ENCODE data around the gene STK24. TPM values are rescaled to one million over a fixed set of nuclear protein-coding genes. Genes with fewer than 3 reads are reported as not detected.
A peak's percentile ranks its signal among the peaks of the same experiment; 100 is the strongest.
"Not testable (repeated sequence)": the region's sequence is repeated elsewhere in the genome, so short reads cannot be mapped to it uniquely, and the experiment has no call there.

The STK24 gene
- total RNA-seq, 1 donor, result 86.5 TPM

DNA sequence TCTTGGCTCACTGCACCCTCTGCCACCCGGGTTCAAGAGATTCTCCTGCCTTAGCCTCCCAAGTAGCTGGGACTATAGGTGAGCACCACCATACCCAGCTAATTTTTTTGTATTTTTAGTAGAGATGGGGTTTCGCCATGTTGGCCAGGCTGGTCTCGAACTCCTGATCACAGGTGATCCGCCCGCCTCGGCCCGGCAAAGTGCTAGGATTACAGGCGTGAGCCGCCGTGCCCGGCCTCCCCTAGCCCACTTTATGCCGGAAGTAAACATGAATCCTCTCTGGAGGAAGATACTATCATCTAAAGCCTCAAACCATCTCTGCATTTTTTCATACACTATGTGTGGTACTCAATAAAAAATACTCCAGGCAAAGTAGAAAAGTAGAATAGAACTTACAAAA, 12.6 kb upstream of the STK24 start:
- not testable (repeated sequence) for H3K27me3 ChIP-seq (ENCODE audit: insufficient read depth, low read length); H3K4me1 ChIP-seq (ENCODE audit: insufficient read depth, low read length); H3K4me3 ChIP-seq (ENCODE audit: low read length); H3K9me3 ChIP-seq (ENCODE audit: low read depth, low read length)

DNA sequence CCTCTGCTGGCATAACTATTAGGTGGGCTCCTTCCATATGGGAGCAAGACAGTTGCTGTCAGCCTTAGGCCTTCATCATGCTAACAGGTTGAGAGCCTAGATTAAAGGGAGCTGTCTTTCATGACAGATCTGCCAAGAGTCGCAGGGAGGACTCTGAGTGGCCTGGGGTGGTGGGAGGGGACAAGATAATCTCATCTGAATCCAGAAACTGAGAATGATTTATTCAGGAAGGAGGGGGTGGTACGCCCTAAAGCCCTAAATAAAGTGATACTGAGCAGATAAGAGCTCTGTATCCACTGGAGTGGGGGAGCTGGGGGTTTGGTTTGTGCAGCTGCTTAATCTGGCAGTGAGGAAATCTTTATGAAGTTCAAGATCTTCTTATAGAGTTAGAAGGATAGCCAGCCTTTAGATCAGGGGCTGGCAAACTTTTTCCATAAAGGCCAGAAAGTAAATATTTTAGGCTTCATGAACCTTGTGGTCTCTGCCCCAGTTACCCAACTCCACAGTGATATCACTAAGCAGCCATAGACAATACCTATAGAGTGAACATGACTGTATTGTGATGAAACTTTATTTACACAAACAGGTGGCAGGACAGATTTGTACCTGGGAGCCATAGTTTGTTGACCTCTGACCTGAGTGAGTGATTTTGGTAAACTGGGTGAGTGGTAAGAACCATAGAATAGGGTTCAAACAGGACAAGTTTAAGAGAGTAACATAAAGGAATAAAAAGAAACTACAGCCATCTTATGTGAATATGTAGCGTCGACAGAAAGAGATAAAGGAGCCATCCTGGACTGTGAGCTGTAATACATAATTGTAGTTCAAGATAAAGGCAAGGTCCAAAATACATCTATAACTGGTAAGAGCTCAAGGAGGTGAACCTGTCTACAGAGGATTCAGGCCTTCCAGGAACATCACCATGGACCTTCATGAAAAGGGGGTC, 9.8 kb upstream of the STK24 start:
- Histone ChIP-seq H3K27me3 (ENCODE audit: insufficient read depth, low read length) (no peaks in the 10 kb centered on the region), H3K4me1 (ENCODE audit: insufficient read depth, low read length) (peaks cover 9% of the 10 kb centered on the region), H3K4me3 (ENCODE audit: low read length) (no peak overlapping the region), H3K9me3 (ENCODE audit: low read depth, low read length) (no peaks in the 10 kb centered on the region)

DNA sequence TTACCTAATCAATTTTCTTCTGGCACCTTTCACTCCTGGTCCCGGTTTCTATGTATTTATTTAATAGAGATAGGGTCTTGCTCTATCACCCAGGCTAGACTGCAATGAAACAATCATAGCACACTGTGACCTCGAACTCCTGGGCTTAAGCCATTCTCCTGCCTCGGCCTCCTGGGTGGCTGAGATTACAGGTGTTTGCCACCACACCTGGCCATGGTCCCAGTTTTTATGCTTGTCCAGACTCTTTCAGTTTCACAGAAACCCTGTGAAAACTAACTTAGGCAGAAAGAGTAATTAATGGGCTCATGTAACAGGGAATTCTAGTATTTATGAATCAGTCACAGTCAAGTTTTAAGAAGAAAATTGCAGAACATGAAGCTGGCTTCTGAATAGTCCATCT, 9.0 kb upstream of the STK24 start:
- peaks cover 16% of the 10 kb centered on the region for H3K4me1 ChIP-seq (ENCODE audit: insufficient read depth, low read length)
- H3K9me3 ChIP-seq (ENCODE audit: low read depth, low read length), result no peaks in the 10 kb centered on the region
- H3K27me3 ChIP-seq (ENCODE audit: insufficient read depth, low read length), result no peaks in the 10 kb centered on the region
- H3K4me3 ChIP-seq (ENCODE audit: low read length), result no peak overlapping the region

DNA sequence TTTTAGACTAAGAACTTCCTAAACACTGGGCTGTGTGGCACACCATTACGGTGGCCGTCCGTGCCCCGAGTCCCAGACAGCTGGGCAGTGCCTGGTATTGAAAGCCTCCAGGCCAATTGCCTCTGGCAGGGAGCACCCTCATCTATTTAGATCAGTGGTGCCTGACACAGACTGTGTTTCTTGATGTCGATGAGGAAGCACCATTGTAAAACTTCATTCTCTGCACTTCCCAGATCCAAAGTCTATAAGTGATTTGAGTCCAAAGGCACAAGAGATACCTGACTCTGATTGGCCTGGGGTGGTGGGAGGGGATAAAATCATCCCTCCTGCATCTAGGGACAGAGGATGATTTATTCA, 8.5 kb upstream of the STK24 start:
- Histone ChIP-seq H3K4me1 (ENCODE audit: insufficient read depth, low read length) (peaks cover 16% of the 10 kb centered on the region), H3K4me3 (ENCODE audit: low read length) (no peak overlapping the region), H3K9me3 (ENCODE audit: low read depth, low read length) (no peaks in the 10 kb centered on the region), H3K27me3 (ENCODE audit: insufficient read depth, low read length) (no peaks in the 10 kb centered on the region)

DNA sequence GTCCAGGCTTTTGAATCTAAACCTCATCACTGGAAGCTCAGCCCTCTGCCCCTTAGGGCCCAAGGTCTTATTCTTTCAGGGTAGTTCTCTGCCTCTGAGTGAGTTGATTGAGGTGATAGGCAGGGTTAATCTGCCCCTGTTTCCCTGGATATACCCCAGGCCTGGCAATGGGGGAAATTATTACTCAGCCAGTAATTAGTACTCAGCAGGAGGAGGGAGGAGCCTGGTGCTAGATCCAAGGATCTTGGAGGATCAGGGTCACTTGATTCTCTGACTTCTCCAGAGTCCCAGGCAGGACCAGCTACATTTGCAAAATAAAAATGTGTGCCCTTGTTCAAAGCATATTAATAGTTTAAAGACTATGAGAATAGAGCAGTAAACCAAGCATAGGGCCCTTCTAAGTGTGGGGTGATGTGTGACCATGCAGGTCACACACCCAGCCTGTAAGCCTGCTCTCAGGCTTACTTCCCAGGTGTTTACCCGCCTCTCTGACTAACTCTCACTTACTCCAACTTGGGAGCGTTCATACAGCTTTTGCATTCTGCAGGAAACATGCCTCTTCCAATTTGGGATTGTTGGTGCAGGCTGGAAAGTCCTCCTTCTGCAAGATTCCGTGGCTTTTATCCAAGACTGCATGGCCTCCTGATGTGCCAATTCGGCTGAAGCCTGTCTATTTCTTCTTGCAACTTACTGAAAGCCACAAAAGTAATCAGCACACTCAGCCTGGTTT, 7.9 kb upstream of the STK24 start:
- H3K4me1 ChIP-seq (ENCODE audit: insufficient read depth, low read length), result peaks cover 16% of the 10 kb centered on the region
- H3K9me3 ChIP-seq (ENCODE audit: low read depth, low read length), result no peaks in the 10 kb centered on the region
- H3K27me3 ChIP-seq (ENCODE audit: insufficient read depth, low read length), result no peaks in the 10 kb centered on the region
- H3K4me3 ChIP-seq (ENCODE audit: low read length), result no peak overlapping the region

DNA sequence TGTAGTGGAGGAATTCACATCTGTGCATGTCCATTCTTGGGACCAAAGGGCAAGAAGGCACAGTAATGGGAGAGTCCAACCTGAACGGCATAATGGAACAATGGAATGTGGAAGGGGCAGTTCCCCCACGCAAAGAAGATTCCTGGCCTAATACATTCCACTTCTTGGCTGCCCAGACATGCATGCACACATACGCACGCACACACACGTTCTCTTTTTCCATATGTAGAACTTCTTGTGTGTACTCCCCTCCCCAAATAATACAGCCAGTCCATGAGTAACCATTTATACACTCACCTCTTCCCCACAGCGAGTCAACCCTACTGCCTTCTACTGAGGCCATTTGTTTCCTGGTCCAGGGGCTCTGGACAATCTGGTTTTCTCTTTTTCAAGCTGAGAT, 6.0 kb upstream of the STK24 start:
- Histone ChIP-seq H3K27me3 (ENCODE audit: insufficient read depth, low read length) (no peaks in the 10 kb centered on the region), H3K4me3 (ENCODE audit: low read length) (no peak overlapping the region)

DNA sequence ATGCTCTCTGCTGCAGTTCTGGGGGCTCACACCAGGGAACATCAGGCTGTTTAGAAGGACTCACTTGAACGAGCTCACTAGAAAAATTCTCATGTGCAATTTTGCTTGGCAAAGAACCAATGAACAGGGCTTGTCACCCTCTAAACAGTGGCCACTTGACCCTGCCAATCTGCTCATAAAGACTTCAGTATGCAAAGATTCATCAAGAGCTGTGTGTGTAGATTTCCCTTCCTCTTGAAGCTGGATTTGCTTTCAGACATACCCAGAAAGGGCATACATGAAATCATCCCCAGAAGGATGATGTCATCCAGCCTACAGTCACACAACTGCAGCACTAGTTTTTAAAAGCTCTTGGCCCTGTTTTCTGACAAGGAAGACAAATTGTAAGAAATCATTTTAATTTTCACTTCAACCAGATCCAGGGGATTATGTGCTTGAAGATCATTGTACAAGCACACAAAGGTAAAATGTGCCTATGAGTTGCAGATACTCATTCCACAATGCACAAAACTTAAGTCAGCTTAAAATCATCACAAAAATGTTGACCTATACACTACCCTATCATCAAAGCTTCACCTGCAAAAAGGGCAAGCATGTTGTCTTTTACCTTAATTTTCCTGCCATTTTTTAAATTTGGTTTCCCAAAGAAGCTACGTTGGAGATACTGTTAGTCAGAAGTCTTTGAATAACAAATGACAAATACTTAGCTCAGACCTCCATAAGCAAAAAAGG, 5.2 kb upstream of the STK24 start:
- H3K27me3 ChIP-seq (ENCODE audit: insufficient read depth, low read length), result no peaks in the 10 kb centered on the region
- no peak overlapping the region for H3K4me3 ChIP-seq (ENCODE audit: low read length)
- H3K9me3 ChIP-seq (ENCODE audit: low read depth, low read length), result no peaks in the 10 kb centered on the region
- H3K4me1 ChIP-seq (ENCODE audit: insufficient read depth, low read length), result peaks cover 22% of the 10 kb centered on the region

More for the DNA sequence above, 6.0 kb upstream of the STK24 start:
- H3K4me1 ChIP-seq (ENCODE audit: insufficient read depth, low read length), result peaks cover 17% of the 10 kb centered on the region
- H3K9me3 ChIP-seq (ENCODE audit: low read depth, low read length), result no peaks in the 10 kb centered on the region

DNA sequence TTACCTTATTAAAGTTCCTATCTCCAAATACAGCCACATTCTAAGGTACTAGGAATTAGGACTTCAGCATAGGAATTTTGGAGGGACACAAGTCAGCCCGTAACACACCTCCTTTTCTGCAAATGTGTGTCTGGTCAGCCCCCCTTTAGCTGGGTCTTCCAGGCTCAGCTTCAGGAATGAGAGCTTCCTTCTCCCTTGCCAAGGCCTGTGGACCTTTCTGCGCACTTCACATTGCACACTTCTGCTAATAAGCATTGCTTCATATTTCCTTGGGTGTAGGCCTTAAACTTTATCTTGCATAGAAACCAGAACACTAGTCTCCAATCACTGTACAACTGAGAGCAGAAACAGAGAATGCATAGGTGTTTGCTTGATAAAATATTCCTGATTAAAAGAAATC, 4.5 kb upstream of the STK24 start:
- Histone ChIP-seq H3K9me3 (ENCODE audit: low read depth, low read length) (no peaks in the 10 kb centered on the region), H3K27me3 (ENCODE audit: insufficient read depth, low read length) (no peaks in the 10 kb centered on the region), H3K4me3 (ENCODE audit: low read length) (no peak overlapping the region), H3K4me1 (ENCODE audit: insufficient read depth, low read length) (peaks cover 22% of the 10 kb centered on the region)

DNA sequence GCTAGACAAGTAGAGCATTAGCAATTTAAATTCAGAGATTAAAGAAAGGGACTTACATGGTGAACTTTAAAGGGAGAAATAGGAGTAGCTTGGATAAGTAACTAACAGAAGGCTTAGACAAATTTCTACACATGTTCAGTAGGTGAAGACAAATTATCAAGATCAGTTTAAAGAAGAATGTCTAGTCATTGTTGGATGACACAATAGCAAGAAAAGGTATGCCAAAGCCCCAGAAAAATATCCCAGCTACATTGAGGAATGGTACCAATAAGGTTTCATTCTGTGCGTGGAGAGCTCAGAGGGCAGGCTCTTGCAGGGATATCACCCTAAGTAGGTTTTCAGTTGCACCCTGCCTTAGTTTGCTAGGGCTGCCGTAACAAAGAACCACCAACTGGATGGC, 3.5 kb upstream of the STK24 start:
- Histone ChIP-seq H3K4me1 (ENCODE audit: insufficient read depth, low read length) (peaks cover 24% of the 10 kb centered on the region), H3K9me3 (ENCODE audit: low read depth, low read length) (no peaks in the 10 kb centered on the region), H3K27me3 (ENCODE audit: insufficient read depth, low read length) (no peaks in the 10 kb centered on the region), H3K4me3 (ENCODE audit: low read length) (no peak overlapping the region)

DNA sequence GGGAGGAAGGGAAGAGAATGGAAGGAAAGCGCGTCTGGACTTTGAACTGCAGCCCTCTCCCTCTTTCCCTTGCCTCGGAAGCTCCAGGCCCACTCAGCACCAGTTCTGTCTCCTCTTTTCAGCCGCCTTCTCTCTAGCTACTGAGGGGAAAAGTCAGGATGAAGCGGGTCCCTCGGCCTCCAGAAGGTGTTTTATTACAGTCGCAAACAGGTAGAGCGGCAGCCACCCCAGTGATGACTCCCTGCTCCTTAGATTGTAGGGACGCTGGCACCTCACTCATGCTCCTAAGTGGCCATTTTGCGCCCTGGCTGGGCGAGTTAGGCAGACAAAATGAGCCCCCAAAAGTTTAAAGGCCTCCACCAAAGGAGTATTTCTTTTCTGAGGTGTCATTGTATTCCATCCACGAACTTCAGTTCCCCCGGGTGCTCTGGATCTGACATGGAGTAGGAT, 954 bp upstream of the STK24 start:
- no peaks in the 10 kb centered on the region for H3K9me3 ChIP-seq (ENCODE audit: low read depth, low read length)
- peaks cover 44% of the 10 kb centered on the region for H3K4me1 ChIP-seq (ENCODE audit: insufficient read depth, low read length)
- peak overlapping the region; percentile 52 for H3K4me3 ChIP-seq (ENCODE audit: low read length)
- no peaks in the 10 kb centered on the region for H3K27me3 ChIP-seq (ENCODE audit: insufficient read depth, low read length)

DNA sequence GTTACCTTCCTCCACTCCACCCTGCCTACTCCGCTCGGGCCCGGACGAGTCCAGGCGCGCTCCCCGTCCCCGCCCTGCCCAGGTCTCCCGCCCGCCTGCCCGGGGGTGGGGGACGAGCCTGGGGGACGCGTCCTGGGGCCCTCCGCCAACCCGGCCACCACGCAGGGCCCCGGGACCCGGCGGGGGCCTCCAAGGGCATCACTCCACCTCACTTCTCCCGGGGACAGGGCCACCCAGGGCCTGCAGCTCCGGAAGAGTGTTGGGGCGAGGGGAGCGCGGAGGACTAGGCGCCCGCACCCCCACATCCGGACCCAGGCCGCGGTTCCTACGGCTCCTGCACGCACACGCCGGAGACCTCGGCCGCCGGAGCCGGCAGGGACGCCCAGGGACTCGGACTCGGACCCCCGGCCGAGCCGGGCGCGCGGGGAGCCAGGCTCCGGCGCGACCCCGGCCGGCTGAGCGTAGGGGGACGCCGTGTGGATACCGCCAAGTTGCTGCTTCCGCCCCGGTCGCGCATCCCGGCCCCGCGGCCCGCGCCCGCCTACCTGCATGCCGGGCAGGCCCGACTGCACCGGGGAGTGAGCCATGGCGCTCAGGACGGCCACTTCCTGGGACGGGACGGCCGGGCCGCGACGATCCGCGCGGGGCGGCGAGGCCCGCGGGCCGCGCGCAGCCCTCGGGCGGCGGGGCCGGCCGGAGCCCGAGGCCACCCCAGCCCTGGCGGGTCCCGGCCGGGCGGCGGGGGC, 534 bp downstream of the STK24 start:
- H3K9me3 ChIP-seq (ENCODE audit: low read depth, low read length), result no peaks in the 10 kb centered on the region
- H3K4me3 ChIP-seq (ENCODE audit: low read length), result peak overlapping the region; percentile 82
- H3K27me3 ChIP-seq (ENCODE audit: insufficient read depth, low read length), result no peaks in the 10 kb centered on the region
- H3K4me1 ChIP-seq (ENCODE audit: insufficient read depth, low read length), result peaks cover 47% of the 10 kb centered on the region

DNA sequence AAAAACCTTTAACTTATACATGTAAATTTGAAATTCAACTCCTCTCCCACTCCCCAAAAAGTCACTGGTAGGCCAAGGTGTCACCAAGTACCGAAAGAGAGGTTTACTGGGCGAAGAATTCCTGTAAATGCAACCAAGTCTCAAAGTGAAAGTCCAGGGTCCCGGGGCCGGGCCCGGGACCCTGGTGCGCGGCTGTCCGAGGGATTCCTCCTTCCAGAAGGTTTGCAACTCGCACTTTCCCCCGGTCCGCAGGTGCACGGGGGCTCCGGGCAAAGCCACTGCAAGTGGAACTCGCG, 1.1 kb downstream of the STK24 start:
- H3K4me1 ChIP-seq (ENCODE audit: insufficient read depth, low read length), result peaks cover 49% of the 10 kb centered on the region
- H3K27me3 ChIP-seq (ENCODE audit: insufficient read depth, low read length), result no peaks in the 10 kb centered on the region
- H3K9me3 ChIP-seq (ENCODE audit: low read depth, low read length), result no peaks in the 10 kb centered on the region
- peak overlapping the region; percentile 82 for H3K4me3 ChIP-seq (ENCODE audit: low read length)

- Histone ChIP-seq H3K4me1 (ENCODE audit: insufficient read depth, low read length) (peaks cover 55% of the 10 kb centered on the region), H3K9me3 (ENCODE audit: low read depth, low read length) (no peaks in the 10 kb centered on the region), H3K4me3 (ENCODE audit: low read length) (peak overlapping the region; percentile 82), H3K27me3 (ENCODE audit: insufficient read depth, low read length) (no peaks in the 10 kb centered on the region)
Observed at GRCh38 chr13:98575009-98575903, 1.7 kb downstream of the STK24 start.
